Measurements from ENCODE around the gene SPSB4.

DNA sequence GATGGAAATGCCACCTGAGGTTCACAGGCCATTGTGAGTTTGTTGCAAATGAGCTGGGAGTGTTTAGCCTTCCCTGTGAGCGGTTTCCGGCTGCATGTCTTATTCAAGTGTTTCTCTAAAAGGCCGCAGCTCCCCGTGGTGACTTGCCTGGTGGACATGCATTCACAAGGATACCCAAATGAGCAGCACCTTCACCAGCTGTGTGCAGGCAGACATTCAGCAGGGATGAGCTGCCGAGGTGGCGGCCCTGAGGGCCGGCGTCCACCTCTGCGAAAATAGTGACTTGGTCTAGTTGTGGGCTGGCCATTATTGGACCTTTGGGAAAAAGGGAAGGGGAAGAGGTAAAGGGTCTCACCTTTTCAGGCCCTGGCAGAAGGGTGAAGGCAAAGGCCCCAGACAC, 23.4 kb downstream of the SPSB4 start:
- TF ChIP-seq EZH2 (IDR thresholded peaks at IDR 0.05) = no peak
- no peak for TF ChIP-seq POLR2AphosphoS5 (IDR thresholded peaks at IDR 0.05; ENCODE audit: borderline replicate concordance, low read depth, low read length)
